Amygdala (tissue), 56 donors: ENCODE data around the gene ADPGK.
"Not testable (repeated sequence)": the region's sequence is repeated elsewhere in the genome, so short reads cannot be mapped to it uniquely, and the experiment has no call there.

Experiments
- DNase-seq, 56 donors: peaks; one replicate each; lab custom pipeline; 2025; lab: John Stamatoyannopoulos, UW

The ADPGK gene

GRCh38 chr15:72783640-72784455, at the start of gene ADPGK:
TSS of gene ADPGK (minus strand) at chr15:72783758. CDS start at chr15:72783691, 67 bp downstream.
- DNase-seq: peak; percentile 53 to 95 (median 85)

GRCh38 chr15:72827226-72827625, 43.7 kb upstream of the ADPGK start:
- peak in 14 of 56 donors; percentile 4 to 57 (median 14) for DNase-seq

GRCh38 chr15:72826611-72827010, 43.1 kb upstream of the ADPGK start:
- no peak for DNase-seq

- DNase-seq: no peak
Measured at GRCh38 chr15:72825829-72826228, 42.3 kb upstream of the ADPGK start.

- DNase-seq: no peak
Measured at GRCh38 chr15:72824781-72825180, 41.2 kb upstream of the ADPGK start.

GRCh38 chr15:72824112-72824511, 40.6 kb upstream of the ADPGK start:
- DNase-seq: no peak

GRCh38 chr15:72820278-72820677, 36.7 kb upstream of the ADPGK start:
- DNase-seq: no peak

GRCh38 chr15:72818632-72819031, 35.1 kb upstream of the ADPGK start:
- DNase-seq: no peak

GRCh38 chr15:72813345-72814004, 29.9 kb upstream of the ADPGK start:
- DNase-seq: no peak

- DNase-seq: no peak
Measured at GRCh38 chr15:72809329-72809728, 25.8 kb upstream of the ADPGK start.

- not testable (repeated sequence) for DNase-seq
Measured at GRCh38 chr15:72807346-72807745, 23.8 kb upstream of the ADPGK start.

GRCh38 chr15:72803006-72803405, 19.4 kb upstream of the ADPGK start:
- no peak for DNase-seq

- DNase-seq: no peak
Measured at GRCh38 chr15:72801590-72802325, 18.2 kb upstream of the ADPGK start.

- no peak for DNase-seq
Measured at GRCh38 chr15:72800833-72801481, 17.4 kb upstream of the ADPGK start.

GRCh38 chr15:72797834-72798233, 14.3 kb upstream of the ADPGK start:
- DNase-seq: no peak

- peak in 2 of 56 donors; percentile 15 to 31 for DNase-seq
Measured at GRCh38 chr15:72797338-72797689, 13.8 kb upstream of the ADPGK start.

- DNase-seq: peak in 24 of 56 donors; percentile 9 to 63 (median 30)
Measured at GRCh38 chr15:72796515-72797337, 13.2 kb upstream of the ADPGK start.

GRCh38 chr15:72796210-72796514, 12.6 kb upstream of the ADPGK start:
- DNase-seq: peak in 1 of 56 donors; percentile 5

GRCh38 chr15:72793766-72794660, 10.5 kb upstream of the ADPGK start:
- DNase-seq: no peak
